OCI-LY3 (cell line): ENCODE data around the gene CERKL.

ENCODE experiments used
- EZH2phosphoT487 ChIP-seq: fragments of 200-600 bp; shearing (Covaris generic); IDR thresholded peaks from 2 replicates; pipeline ENCODE4 v1.6.1; 2018; ENCODE audit warnings: antibody characterized with exemption, mixed run types, low read depth
- TF ChIP-seq, protein P1 (sequence below): fragments of 200-600, 300-600 bp; sonication (generic); IDR thresholded peaks from 2 replicates; pipeline ENCODE4 v1.5.1; 2014; ENCODE audit warnings: antibody characterized with exemption, low read length, low read depth

DNA sequence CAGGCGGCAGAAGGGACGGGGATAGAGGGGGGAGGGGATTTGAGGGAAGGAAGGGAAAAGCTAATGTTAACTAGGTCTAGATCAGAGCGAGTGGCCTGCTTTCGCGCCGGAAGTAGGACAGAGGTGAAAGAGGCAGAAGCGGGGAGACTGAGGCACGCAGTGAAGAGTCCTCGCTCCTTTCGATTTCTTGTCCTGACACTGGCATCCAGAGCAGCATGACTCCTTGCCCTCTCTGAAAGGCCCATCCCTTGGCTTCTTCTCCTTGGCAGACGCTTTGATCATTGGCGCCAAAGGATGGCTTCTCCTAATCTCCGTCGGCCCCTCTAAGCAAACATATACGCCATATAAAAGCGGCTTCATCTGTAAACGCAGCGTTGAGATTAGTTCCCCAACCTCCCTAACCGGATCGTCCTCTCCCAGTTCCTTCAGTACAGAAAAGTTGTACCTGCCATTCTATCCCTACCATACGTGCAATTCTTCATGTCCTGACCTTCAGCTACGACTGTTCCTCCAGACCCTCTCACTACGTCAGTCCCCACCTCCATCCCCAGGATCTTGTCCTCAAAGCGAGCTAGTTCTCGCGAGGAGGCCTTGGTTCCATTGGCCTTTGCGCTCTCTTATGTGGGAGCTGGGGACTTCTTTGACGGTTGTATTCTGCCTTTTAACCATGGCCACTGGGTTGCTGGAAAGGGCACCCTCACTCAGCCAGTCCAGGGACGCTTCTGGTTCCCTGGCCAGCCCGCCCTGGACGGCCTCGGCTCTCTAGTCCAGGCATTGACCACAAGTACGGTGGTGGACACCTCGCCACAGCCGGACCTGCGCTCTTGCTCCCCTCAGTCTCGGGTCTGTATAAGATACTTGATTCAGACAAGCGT lies 24.3 kb upstream of the CERKL start:
- TF ChIP-seq, protein P1, sequence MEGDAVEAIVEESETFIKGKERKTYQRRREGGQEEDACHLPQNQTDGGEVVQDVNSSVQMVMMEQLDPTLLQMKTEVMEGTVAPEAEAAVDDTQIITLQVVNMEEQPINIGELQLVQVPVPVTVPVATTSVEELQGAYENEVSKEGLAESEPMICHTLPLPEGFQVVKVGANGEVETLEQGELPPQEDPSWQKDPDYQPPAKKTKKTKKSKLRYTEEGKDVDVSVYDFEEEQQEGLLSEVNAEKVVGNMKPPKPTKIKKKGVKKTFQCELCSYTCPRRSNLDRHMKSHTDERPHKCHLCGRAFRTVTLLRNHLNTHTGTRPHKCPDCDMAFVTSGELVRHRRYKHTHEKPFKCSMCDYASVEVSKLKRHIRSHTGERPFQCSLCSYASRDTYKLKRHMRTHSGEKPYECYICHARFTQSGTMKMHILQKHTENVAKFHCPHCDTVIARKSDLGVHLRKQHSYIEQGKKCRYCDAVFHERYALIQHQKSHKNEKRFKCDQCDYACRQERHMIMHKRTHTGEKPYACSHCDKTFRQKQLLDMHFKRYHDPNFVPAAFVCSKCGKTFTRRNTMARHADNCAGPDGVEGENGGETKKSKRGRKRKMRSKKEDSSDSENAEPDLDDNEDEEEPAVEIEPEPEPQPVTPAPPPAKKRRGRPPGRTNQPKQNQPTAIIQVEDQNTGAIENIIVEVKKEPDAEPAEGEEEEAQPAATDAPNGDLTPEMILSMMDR, result no peak
- no peak for TF ChIP-seq EZH2phosphoT487
